AG09309 (cell line): ENCODE measurements around the gene SCAPER.

ENCODE experiments used
- DNase-seq: peaks from one replicate; pipeline ENCODE4 v3.0.0-alpha.2; 2010; ENCODE audit warnings: low read depth
- H3K4me3 ChIP-seq: 2 replicates; pipeline ENCODE4 v1.5.1; 2011; ENCODE audit warnings: mild to moderate bottlenecking, low read depth, low read length, moderate library complexity; ENCODE audit not compliant: control insufficient read depth
- CTCF ChIP-seq: IDR thresholded peaks from 2 replicates; pipeline ENCODE4 v1.5.1; 2011; ENCODE audit warnings: mild to moderate bottlenecking, low read depth, low read length, inconsistent platforms; ENCODE audit not compliant: insufficient read depth, control insufficient read depth; ENCODE audit errors: missing control alignments

The SCAPER gene

GRCh38 chr15:76328106-76328696 lies 576.9 kb downstream of the SCAPER start:
- no peak for DNase-seq
- no peak overlapping the region for H3K4me3 ChIP-seq
- no peak for TF ChIP-seq CTCF

- no peak overlapping the region for H3K4me3 ChIP-seq
- DNase-seq, result no peak
- TF ChIP-seq CTCF, result no peak
Observed at GRCh38 chr15:76327191-76328105, 577.7 kb downstream of the SCAPER start.

GRCh38 chr15:76325704-76326103 lies 579.4 kb downstream of the SCAPER start:
- TF ChIP-seq CTCF, result no peak
- DNase-seq, result no peak
- H3K4me3 ChIP-seq, result no peak overlapping the region

- TF ChIP-seq CTCF, result no peak
- H3K4me3 ChIP-seq, result no peak overlapping the region
- no peak for DNase-seq
Observed at GRCh38 chr15:76324066-76324465, 581.1 kb downstream of the SCAPER start.

GRCh38 chr15:76321602-76322001 lies 583.5 kb downstream of the SCAPER start:
- no peak for TF ChIP-seq CTCF
- DNase-seq, result no peak
- no peak overlapping the region for H3K4me3 ChIP-seq

GRCh38 chr15:76321171-76321570 lies 584.0 kb downstream of the SCAPER start:
- DNase-seq, result no peak
- H3K4me3 ChIP-seq, result no peak overlapping the region
- TF ChIP-seq CTCF, result no peak

GRCh38 chr15:76320012-76320411 lies 585.1 kb downstream of the SCAPER start:
- DNase-seq, result no peak
- TF ChIP-seq CTCF, result no peak
- H3K4me3 ChIP-seq, result no peak overlapping the region
